Tibial nerve (tissue), 4 donors: ENCODE results near the gene TMEM121. TPM values are rescaled to one million over a fixed set of nuclear protein-coding genes. Genes with fewer than 3 reads are reported as not detected.
A peak's percentile ranks its signal among the peaks of the same experiment; 100 is the strongest.
"Not testable (repeated sequence)": the region's sequence is repeated elsewhere in the genome, so short reads cannot be mapped to it uniquely, and the experiment has no call there.

Source experiments
- DNase-seq, 2 donors: peaks; one replicate each; pipeline ENCODE4 v3.0.0-alpha.2; 2019; ENCODE audit warnings: low spot score in 2 of 2
- H3K27ac ChIP-seq, 4 donors: fragments of 200-600 bp; sonication (generic) in 3 of 4; one replicate each; pipeline ENCODE4 v1.5.1; 2017 to 2019; ENCODE audit warnings: mild to moderate bottlenecking in 1 of 4
- H3K27me3 ChIP-seq, 2 donors: fragments of 200-600 bp; sonication (generic) in 1 of 2; one replicate each; pipeline versions ENCODE4 v1.5.1 to v1.6.0; 2017 to 2019
- H3K36me3 ChIP-seq, 3 donors: fragments of 200-600 bp; sonication (generic); one replicate each; pipeline ENCODE4 v1.5.1; 2018 to 2019
- H3K4me1 ChIP-seq, 4 donors: fragments of 200-600 bp; sonication (generic) in 3 of 4; one replicate each; pipeline ENCODE4 v1.5.1; 2017 to 2019
- H3K4me3 ChIP-seq, 4 donors: fragments of 200-600 bp; sonication (generic) in 3 of 4; one replicate each; pipeline ENCODE4 v1.5.1; 2017 to 2019; ENCODE audit warnings: mild to moderate bottlenecking in 1 of 4, moderate library complexity in 1 of 4
- H3K9me3 ChIP-seq, 4 donors: fragments of 200-600 bp; sonication (generic) in 3 of 4; one replicate each; pipeline ENCODE4 v1.5.1; 2017 to 2019
- CTCF ChIP-seq, 5 experiments: fragments of 200-600 bp in 3 of 5; fragments of 450-650 bp in 2 of 5; sonication (generic) in 3 of 5; IDR thresholded peaks; one replicate each; pipeline ENCODE4 v1.5.1; 2016 to 2019; ENCODE audit warnings: antibody characterized with exemption in 5 of 5, mild to moderate bottlenecking in 3 of 5, moderate library complexity in 2 of 5
- EP300 ChIP-seq, 2 donors: sonication (generic); formaldehyde crosslinking; IDR thresholded peaks; one replicate each; pipeline ENCODE4 v1.6.1; 2017; ENCODE audit warnings: antibody characterized with exemption in 2 of 2, mild to moderate bottlenecking in 1 of 2
- POLR2A ChIP-seq, 2 donors: fragments of 450-650 bp; IDR thresholded peaks; one replicate each; pipeline ENCODE4 v1.6.1; 2017; ENCODE audit warnings: antibody characterized with exemption in 2 of 2, mild to moderate bottlenecking in 2 of 2, moderate library complexity in 2 of 2
- WGBS, 2 donors: methylation state at CpG; one replicate each; pipeline ENCODE4 v1.1.5; 2018; 5-methylcytosine and 5-hydroxymethylcytosine counted together
- total RNA-seq, 4 donors: library from RNA; depleted of rRNA; stranded (reverse); fragments of >200 nt; gene quantifications; one replicate each; pipeline ENCODE4 v1.1.0, GENCODE V29; 2016

TMEM121 gene
- total RNA-seq, 4 donors from 2014 or later: 15.1 to 28.2 (median 20.1) TPM

- Histone ChIP-seq H3K4me3 (no peak overlapping the region), H3K4me1 (no peaks in the 10 kb centered on the region), H3K36me3 (no peaks in the 10 kb centered on the region), H3K9me3 (no peaks in the 10 kb centered on the region), H3K27me3 (no peaks in the 10 kb centered on the region), H3K27ac (peak overlapping the region in 1 of 4 donors; percentile 19)
- DNase-seq: no peak
- TF ChIP-seq POLR2A (IDR thresholded peaks at IDR 0.05): no peak
- TF ChIP-seq CTCF (IDR thresholded peaks at IDR 0.05): no peak
- no peak for TF ChIP-seq EP300 (IDR thresholded peaks at IDR 0.05)
- 79 to 91% methylated on average over 2 of the region's 2 CpGs for WGBS, 2 donors
These were observed 50.2 kb downstream of the TMEM121 start for GRCh38 chr14:105576525-105577088.

- Histone ChIP-seq H3K4me3 (no peak overlapping the region), H3K27me3 (no peaks in the 10 kb centered on the region), H3K9me3 (no peaks in the 10 kb centered on the region), H3K4me1 (no peaks in the 10 kb centered on the region), H3K36me3 (no peaks in the 10 kb centered on the region), H3K27ac (peak overlapping the region in 1 of 4 donors; percentile 19)
- WGBS, 2 donors: 83 to 87% methylated on average over 10 to 14 of the region's 14 CpGs
- DNase-seq: no peak
- TF ChIP-seq EP300 (IDR thresholded peaks at IDR 0.05) (no peak), CTCF (IDR thresholded peaks at IDR 0.05) (no peak), POLR2A (IDR thresholded peaks at IDR 0.05) (no peak)
These were observed 51.0 kb downstream of the TMEM121 start for GRCh38 chr14:105577314-105577861.

- H3K4me1 ChIP-seq: no peaks in the 10 kb centered on the region
- no peaks in the 10 kb centered on the region for H3K36me3 ChIP-seq
- H3K4me3 ChIP-seq: no peak overlapping the region
- no peaks in the 10 kb centered on the region for H3K27me3 ChIP-seq
- no peak for DNase-seq
- H3K27ac ChIP-seq: no peak overlapping the region
- H3K9me3 ChIP-seq: peaks cover 0 to 3% (median 0%) of the 10 kb centered on the region in 4 donors
- TF ChIP-seq CTCF (IDR thresholded peaks at IDR 0.05): no peak
- TF ChIP-seq EP300 (IDR thresholded peaks at IDR 0.05): no peak
- TF ChIP-seq POLR2A (IDR thresholded peaks at IDR 0.05): no peak
These were observed 51.7 kb downstream of the TMEM121 start for GRCh38 chr14:105578070-105578469.

GRCh38 chr14:105579221-105579620, 52.8 kb downstream of the TMEM121 start:
- H3K9me3 ChIP-seq, H3K27me3 ChIP-seq, H3K36me3 ChIP-seq, H3K4me1 ChIP-seq, H3K27ac ChIP-seq, H3K4me3 ChIP-seq, DNase-seq: not testable (repeated sequence)
- WGBS, 2 donors: no CpG with 5 or more reads among the region's 15 CpGs

Other genes starting within 250 kb of the TMEM121 start
- 100 to 1,000 TPM in 2 of 4 donors, 10 to 100 TPM in 2; 77.6 to 114 (median 99.5) TPM for gene BRF1, start 225.6 kb upstream of the TMEM121 start, total RNA-seq
- gene PACS2, start 211.8 kb upstream of the TMEM121 start, total RNA-seq: 100 to 1,000 TPM; 142 to 225 (median 183) TPM
- 1 to 10 TPM in 2 of 4 donors, under 1 TPM in 2; 0.84 to 1.3 (median 1.0) TPM for gene TEX22, start 128.0 kb upstream of the TMEM121 start, total RNA-seq
- 100 to 1,000 TPM in 1 of 4 donors, 10 to 100 TPM in 3; 67.5 to 213 (median 95.3) TPM for gene MTA1, start 106.8 kb upstream of the TMEM121 start, total RNA-seq
- gene CRIP2, start 51.8 kb upstream of the TMEM121 start, total RNA-seq: 100 to 1,000 TPM; 161 to 268 (median 208) TPM
- 10 to 100 TPM; 26.4 to 77.8 (median 33.5) TPM for gene CRIP1, start 39.7 kb upstream of the TMEM121 start, total RNA-seq
- 10 to 100 TPM in 3 of 4 donors, 1 to 10 TPM in 1; 5.5 to 20.4 (median 14.2) TPM for gene TEDC1, start 35.3 kb upstream of the TMEM121 start, total RNA-seq